Colonic mucosa (tissue), 4 donors: ENCODE data around the gene H6PD. TPM values are rescaled to one million over a fixed set of nuclear protein-coding genes. Genes with fewer than 3 reads are reported as not detected.

ENCODE experiments used
- DNase-seq: peaks from one replicate; pipeline ENCODE4 v3.0.0-alpha.2; 2020
- H3K27ac ChIP-seq: fragments of 200-600 bp; one replicate; pipeline ENCODE4 v1.8.0; 2021
- H3K27me3 ChIP-seq: fragments of 200-600 bp; one replicate; pipeline ENCODE4 v1.8.0; 2021
- H3K36me3 ChIP-seq: fragments of 200-600 bp; one replicate; pipeline ENCODE4 v1.8.0; 2021
- H3K4me1 ChIP-seq: fragments of 200-600 bp; one replicate; pipeline ENCODE4 v1.8.0; 2021; ENCODE audit warnings: mild to moderate bottlenecking
- H3K4me3 ChIP-seq: fragments of 200-600 bp; one replicate; pipeline ENCODE4 v1.8.0; 2021
- H3K9ac ChIP-seq, 2 donors: one replicate each; pipeline ENCODE4 v1.7.0; 2013; ENCODE audit warnings: control low read depth in 2 of 2, low read depth in 2 of 2, low read length in 2 of 2
- H3K9me3 ChIP-seq: fragments of 200-600 bp; one replicate; pipeline ENCODE4 v1.8.0; 2021
- CTCF ChIP-seq: fragments of 200-600 bp; IDR thresholded peaks from one replicate; pipeline ENCODE4 v1.8.0; 2022; ENCODE audit warnings: antibody characterized with exemption, mild to moderate bottlenecking
- intact Hi-C: fragments of 100-400 bp; cut with DNase I; formaldehyde crosslinking; loops from one replicate; pipeline ENCODE4 v1.14.1; 2022
- total RNA-seq, 2 donors: library from RNA; stranded (reverse); fragmentation: NEBNext Ultra II Directional in 1 of 2; extraction: Animal tissue kit (Norgen Biotek cat#: 25700) in 1 of 2; gene quantifications; one replicate each; pipeline ENCODE4 v1.2.1, GENCODE V29; 2021
- donor health status: healthy.
- donor health status: DM: no; HTN: no; CAD: no.
- donor health status: DM: no; HTN: no; CAD: no.

Gene H6PD
- total RNA-seq, 2 donors from 2014 or later, result 20.8 to 24.7 TPM

GRCh38 chr1:9222846-9223625 is 11.5 kb upstream of the H6PD start:
- no peaks in the 10 kb centered on the region for H3K27me3 ChIP-seq

GRCh38 chr1:9224664-9225410 is 9.7 kb upstream of the H6PD start:
- TF ChIP-seq CTCF, result no peak
- H3K9ac ChIP-seq, result no peak overlapping the region
- H3K27ac ChIP-seq, result no peak overlapping the region
- no peaks in the 10 kb centered on the region for H3K4me1 ChIP-seq
- no peaks in the 10 kb centered on the region for H3K9me3 ChIP-seq
- intact Hi-C loops, result no loop called here
- H3K4me3 ChIP-seq, result no peak overlapping the region
- no peak for DNase-seq
- no peaks in the 10 kb centered on the region for H3K27me3 ChIP-seq
- H3K36me3 ChIP-seq, result no peaks in the 10 kb centered on the region

More at GRCh38 chr1:9222846-9223625, 11.5 kb upstream of the H6PD start:
- H3K4me1 ChIP-seq, result no peaks in the 10 kb centered on the region
- DNase-seq, result no peak
- H3K36me3 ChIP-seq, result no peaks in the 10 kb centered on the region
- intact Hi-C loops, result no loop called here
- TF ChIP-seq CTCF, result no peak
- no peak overlapping the region for H3K9ac ChIP-seq
- H3K4me3 ChIP-seq, result no peak overlapping the region
- no peaks in the 10 kb centered on the region for H3K9me3 ChIP-seq
- H3K27ac ChIP-seq, result no peak overlapping the region

GRCh38 chr1:9225411-9225785 is 9.2 kb upstream of the H6PD start:
- H3K27ac ChIP-seq, result no peak overlapping the region
- DNase-seq, result no peak
- no peaks in the 10 kb centered on the region for H3K27me3 ChIP-seq
- no peak overlapping the region for H3K9ac ChIP-seq
- no peaks in the 10 kb centered on the region for H3K36me3 ChIP-seq
- H3K4me1 ChIP-seq, result no peaks in the 10 kb centered on the region
- H3K4me3 ChIP-seq, result no peak overlapping the region
- no peak for TF ChIP-seq CTCF
- no peaks in the 10 kb centered on the region for H3K9me3 ChIP-seq
- intact Hi-C loops, result no loop called here

- Histone ChIP-seq H3K36me3 (no peaks in the 10 kb centered on the region), H3K9ac (no peak overlapping the region), H3K4me3 (no peak overlapping the region), H3K4me1 (no peaks in the 10 kb centered on the region), H3K27me3 (no peaks in the 10 kb centered on the region), H3K9me3 (no peaks in the 10 kb centered on the region), H3K27ac (no peak overlapping the region)
- intact Hi-C loops, result no loop called here
- TF ChIP-seq CTCF, result no peak
- DNase-seq, result no peak
These were observed 6.0 kb upstream of the H6PD start for GRCh38 chr1:9228609-9229008.

- Histone ChIP-seq H3K4me3 (no peak overlapping the region), H3K9ac (no peak overlapping the region), H3K27me3 (no peaks in the 10 kb centered on the region), H3K36me3 (no peaks in the 10 kb centered on the region), H3K9me3 (no peaks in the 10 kb centered on the region), H3K27ac (no peak overlapping the region), H3K4me1 (no peaks in the 10 kb centered on the region)
- no peak for TF ChIP-seq CTCF
- intact Hi-C loops, result no loop called here
- DNase-seq, result no peak
These were observed 5.0 kb upstream of the H6PD start for GRCh38 chr1:9229549-9229948.
